HepG2 (cell line): ENCODE measurements around the gene GREM1. TPM values are rescaled to one million over a fixed set of nuclear protein-coding genes. Genes with fewer than 3 reads are reported as not detected.
A peak's percentile ranks its signal among the peaks of the same experiment; 100 is the strongest.

Source experiments
- ATAC-seq: fragments of 200-7000 bp; cut with Tn5 transposase; 3 replicates; pipeline ENCODE4 v1.9.1; 2020; ENCODE audit warnings: mild to moderate bottlenecking, moderate library complexity
- BruUV-seq: library from RNA; stranded (reverse); fragments of 400-500 nt; replicated peaks from 2 replicates; lab custom pipeline; 2021; lab: Mats Ljungman, UMichigan
- CTCF ChIA-PET: fragments of 300-600 bp; formaldehyde crosslinking; extraction: SDS; loops from one replicate; lab custom pipeline; 2021; ENCODE audit warnings: low total read pairs, inconsistent platforms, low intra/inter-chr PET ratio; lab: Yijun Ruan, JAX
- POLR2A ChIA-PET: fragments of 350-600 bp; sonication (Branson Sonifier 250); formaldehyde crosslinking; loops from one replicate; lab custom pipeline; 2020; ENCODE audit warnings: antibody characterized with exemption, inconsistent platforms; lab: Yijun Ruan, JAX
- DNase-seq: peaks from one replicate; pipeline ENCODE4 v3.0.0-alpha.2; 2015; ENCODE audit warnings: low spot score
- FAIRE-seq: peaks from 3 replicates; lab custom pipeline; 2011; peaks lifted over from hg19 to GRCh38; lab: Jason Lieb, UNC
- H2AFZ ChIP-seq: one replicate; pipeline ENCODE4 v1.6.1; 2011; ENCODE audit warnings: low read length, inconsistent platforms
- H3K27ac ChIP-seq: fragments of 300-600 bp; 3 replicates; pipeline ENCODE4 v1.8.0; 2011; ENCODE audit warnings: mixed run types, mild to moderate bottlenecking, mixed read lengths, low read length, inconsistent platforms; ENCODE audit not compliant: insufficient read depth; ENCODE audit errors: extremely low read length
- H3K27me3 ChIP-seq, 2 experiments: fragments of 200-600 bp in 1 of 2; 2 replicates in 1 of 2; 3 replicates in 1 of 2; pipeline versions ENCODE4 v1.6.0 to v1.8.0; 2011; ENCODE audit warnings: low read length in 2 of 2, mild to moderate bottlenecking in 2 of 2, moderate library complexity in 2 of 2, inconsistent platforms in 1 of 2; ENCODE audit not compliant: insufficient read depth in 2 of 2, control insufficient read depth in 1 of 2
- H3K36me3 ChIP-seq, 2 experiments: fragments of 200-600 bp in 1 of 2; replicated peaks in 1 of 2; 2 replicates in 1 of 2; 3 replicates in 1 of 2; pipeline versions ENCODE4 v1.5.1 to v1.8.0; 2011; ENCODE audit warnings: low read length in 2 of 2, inconsistent platforms in 1 of 2; ENCODE audit not compliant: insufficient read depth in 2 of 2, control insufficient read depth in 1 of 2
- H3K4me1 ChIP-seq: 2 replicates; pipeline ENCODE4 v1.5.1; 2012; ENCODE audit warnings: low read length, inconsistent platforms; ENCODE audit not compliant: insufficient read depth
- H3K4me2 ChIP-seq: 2 replicates; pipeline ENCODE4 v1.6.0; 2011; ENCODE audit warnings: low read depth, low read length, inconsistent platforms
- H3K4me3 ChIP-seq, 3 experiments: fragments of 200-600 bp in 1 of 3; sonication (generic), shearing (Covaris generic) in 1 of 3; replicated peaks in 1 of 3; 2 replicates each; pipeline ENCODE4 v1.5.1; 2011 to 2016; ENCODE audit warnings: low read length in 3 of 3, inconsistent platforms in 2 of 3, low read depth in 2 of 3, mild to moderate bottlenecking in 2 of 3, control low read depth in 1 of 3, mixed read lengths in 1 of 3; ENCODE audit not compliant: insufficient read depth in 1 of 3
- H3K79me2 ChIP-seq: one replicate; pipeline ENCODE4 v1.6.1; 2011; ENCODE audit warnings: low read length, inconsistent platforms; ENCODE audit not compliant: insufficient read depth
- H3K9ac ChIP-seq: 2 replicates; pipeline ENCODE4 v1.6.0; 2011; ENCODE audit warnings: mild to moderate bottlenecking, low read depth, low read length, inconsistent platforms; ENCODE audit not compliant: insufficient read depth
- H3K9me3 ChIP-seq: 2 replicates; pipeline ENCODE4 v1.5.1; 2012; ENCODE audit warnings: mild to moderate bottlenecking, low read length
- H4K20me1 ChIP-seq: 2 replicates; pipeline ENCODE4 v1.6.0; 2011; ENCODE audit warnings: inconsistent platforms, mild to moderate bottlenecking, low read length, moderate library complexity; ENCODE audit not compliant: insufficient read depth
- GABPA ChIP-seq, 2 experiments: IDR thresholded peaks; 2 replicates each; pipeline ENCODE4 v1.6.1; 2011 to 2016; ENCODE audit warnings: low read depth in 2 of 2, low read length in 1 of 2, missing biosample characterization in 1 of 2, missing genetic modification characterization in 1 of 2
- IKZF1 ChIP-seq: fragments of 450-650 bp; IDR thresholded peaks from 2 replicates; pipeline ENCODE4 v1.7.1; 2016
- ISL2 ChIP-seq: sonication (generic); formaldehyde crosslinking; IDR thresholded peaks from 2 replicates; pipeline ENCODE4 v1.5.0; 2020; ENCODE audit warnings: missing genetic modification reagents
- JUND ChIP-seq: sonication (generic); formaldehyde crosslinking; IDR thresholded peaks from 2 replicates; pipeline ENCODE4 v1.8.0; 2022; ENCODE audit warnings: mild to moderate bottlenecking, missing genetic modification reagents
- KAT2B ChIP-seq: fragments of 150-350 bp; IDR thresholded peaks from 2 replicates; pipeline ENCODE4 v1.6.1; 2014; ENCODE audit warnings: low read depth, low read length, borderline replicate concordance
- KAT8 ChIP-seq: IDR thresholded peaks from 2 replicates; pipeline ENCODE4 v1.6.1; 2016; ENCODE audit warnings: missing genetic modification reagents, missing compliant biosample characterization
- MIXL1 ChIP-seq: IDR thresholded peaks from 2 replicates; pipeline ENCODE4 v1.6.1; 2016
- NFATC3 ChIP-seq: sonication (generic); formaldehyde crosslinking; IDR thresholded peaks from 2 replicates; pipeline ENCODE4 v1.5.1; 2020; ENCODE audit warnings: mild to moderate bottlenecking, missing genetic modification reagents
- NFE2L2 ChIP-seq: fragments of 150-350 bp; IDR thresholded peaks from 2 replicates; pipeline ENCODE4 v1.6.1; 2014; ENCODE audit warnings: low read length
- SMARCE1 ChIP-seq: fragments of 450-650 bp; IDR thresholded peaks from 2 replicates; pipeline ENCODE4 v1.6.1; 2017; ENCODE audit warnings: borderline replicate concordance
- SNRNP70 ChIP-seq: fragments of 200-400 bp; formaldehyde crosslinking; IDR thresholded peaks from 2 replicates; pipeline ENCODE4 v1.6.1; 2017; ENCODE audit warnings: mild to moderate bottlenecking, low read depth, low read length, moderate library complexity
- THYN1 ChIP-seq: sonication (generic); formaldehyde crosslinking; IDR thresholded peaks from 2 replicates; pipeline ENCODE4 v1.8.1; 2023; ENCODE audit warnings: low read depth, mild to moderate bottlenecking, moderate library complexity, missing genetic modification reagents, borderline replicate concordance
- ZBTB38 ChIP-seq: sonication (generic); formaldehyde crosslinking; IDR thresholded peaks from 2 replicates; pipeline ENCODE4 v1.5.1; 2020; ENCODE audit warnings: mild to moderate bottlenecking, missing genetic modification reagents
- ZNF282 ChIP-seq: fragments of 450-650 bp; IDR thresholded peaks from 2 replicates; pipeline ENCODE4 v1.6.1; 2018; ENCODE audit not compliant: partially characterized antibody
- ZNF567 ChIP-seq: sonication (generic); formaldehyde crosslinking; IDR thresholded peaks from 2 replicates; pipeline ENCODE4 v1.8.1; 2023; ENCODE audit warnings: mild to moderate bottlenecking, missing genetic modification reagents, borderline replicate concordance
- ZNF644 ChIP-seq: IDR thresholded peaks from 2 replicates; pipeline ENCODE4 v1.6.1; 2016; ENCODE audit warnings: low read depth
- WGBS: methylation state at CpG from one replicate; pipeline ENCODE4 v1.1.6; 2017; ENCODE audit warnings: low lambda C conversion rate; 5-methylcytosine and 5-hydroxymethylcytosine counted together
- in situ Hi-C: cut with HindIII; loops from 2 replicates; pipeline ENCODE4 v1.10.0; 2017; ENCODE audit warnings: low pct_unique_long_range_greater_than_20kb; ENCODE audit not compliant: extremely low pct_ligation_motif_present
- intact Hi-C: fragments of 100-400 bp; cut with micrococcal nuclease; formaldehyde crosslinking; loops from one replicate; pipeline ENCODE4 v1.10.0; 2022; ENCODE audit not compliant: unreplicated experiment
- polyA plus RNA-seq, 8 experiments: library from polyadenylated mRNA; depleted of rRNA in 3 of 8; stranded (reverse) in 7 of 8; unstranded in 1 of 8; fragments of >200 nt; fragmentation: Illumina TruSeq in 4 of 8; extraction: Trizol in 4 of 8; gene quantifications; 2 replicates each; pipeline versions ENCODE4 v1.2.1 to v1.2.3, GENCODE V29; 2011 to 2016; ENCODE audit warnings: low read depth in 4 of 8, missing spikeins in 1 of 8, mixed read lengths in 1 of 8; ENCODE audit not compliant: insufficient read depth in 1 of 8
- total RNA-seq, 5 experiments: library from RNA; depleted of rRNA; stranded (reverse); fragments of >200 nt; fragmentation: Illumina TruSeq; extraction: Trizol; gene quantifications; 2 replicates each; pipeline ENCODE4 v1.2.3, GENCODE V29; 2016; ENCODE audit warnings: low read depth in 1 of 5
- TF ChIP-seq, protein P1 (sequence below): sonication (generic); formaldehyde crosslinking; IDR thresholded peaks from 2 replicates; pipeline ENCODE4 v1.4.0; 2020; ENCODE audit warnings: missing genetic modification reagents
- TF ChIP-seq, protein P2 (sequence below): sonication (generic); formaldehyde crosslinking; IDR thresholded peaks from 2 replicates; pipeline ENCODE4 v1.4.0; 2020; ENCODE audit warnings: missing genetic modification reagents
- TF ChIP-seq, protein P3 (sequence below): sonication (generic); formaldehyde crosslinking; IDR thresholded peaks from 2 replicates; pipeline ENCODE4 v1.5.0; 2020; ENCODE audit warnings: mild to moderate bottlenecking, missing genetic modification reagents, borderline replicate concordance

Gene GREM1
- total and polyA plus RNA-seq, 2 of the 13 experiments (the other 11 are each of a cell fraction or from before 2014, with no cell fraction given): 0.02 to 0.08 TPM

DNA sequence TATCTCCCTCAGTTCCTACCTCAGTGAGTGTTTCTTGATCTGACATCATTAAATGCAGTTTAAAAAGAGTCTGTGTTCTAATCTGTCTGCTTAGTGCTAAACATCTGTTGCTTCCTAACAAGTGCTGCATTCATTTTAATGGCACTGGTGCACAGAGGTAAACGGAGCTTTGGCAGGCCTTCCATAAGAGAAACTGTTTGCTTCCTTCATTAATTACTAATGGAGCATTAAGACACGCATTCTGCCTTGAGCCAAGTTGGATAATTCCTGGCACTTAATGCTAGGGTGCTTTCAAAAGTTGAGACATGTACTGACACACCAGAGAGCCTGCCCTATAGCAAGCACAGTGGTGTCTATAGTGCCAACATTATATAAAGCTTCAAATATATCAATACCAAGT is 41.6 kb upstream of the GREM1 start (continued):
- no peak for TF ChIP-seq JUND

DNA sequence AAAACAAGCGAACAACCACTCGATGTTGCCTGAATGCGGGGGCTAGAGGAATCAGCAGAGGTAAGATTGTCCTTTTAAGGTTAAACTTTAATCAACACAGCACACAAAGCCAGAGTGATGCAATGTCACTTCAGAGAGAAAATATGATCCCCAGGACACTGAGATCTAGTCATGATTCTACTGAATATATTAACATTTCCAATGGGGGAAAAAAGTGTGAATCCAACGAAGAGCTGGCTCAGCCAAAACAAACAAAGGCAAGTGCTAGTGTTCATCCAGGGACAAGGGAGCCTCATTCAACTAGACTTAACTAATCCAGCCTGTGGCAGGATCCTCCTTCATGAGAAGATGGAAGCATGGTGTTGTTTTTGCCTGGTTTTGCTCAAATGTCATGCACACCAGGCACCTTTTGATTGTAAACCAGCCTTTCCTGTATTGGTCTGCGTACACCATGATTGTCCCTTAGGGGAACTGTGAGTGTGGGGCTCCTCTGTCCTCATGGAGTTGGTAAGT is 40.5 kb upstream of the GREM1 start:
- peak; percentile 97 for ATAC-seq
- Histone ChIP-seq H3K79me2 (no peaks in the 10 kb centered on the region), H3K9ac (peak overlapping the region; percentile 59), H3K4me2 (peak overlapping the region; percentile 76), H3K9me3 (no peaks in the 10 kb centered on the region), H3K4me1 (peaks cover 45% of the 10 kb centered on the region), H3K4me3 (peak overlapping the region; percentile 17 to 27 (median 26); a peak in 4 of 6 replicates), H3K36me3 (no peaks in the 10 kb centered on the region), H2AFZ (peak overlapping the region; percentile 88), H3K27ac (peak overlapping the region; percentile 66), H3K27me3 (no peaks in the 10 kb centered on the region), H4K20me1 (no peaks in the 10 kb centered on the region)
- 2% methylated on average over 5 of the region's 5 CpGs for WGBS
- intact Hi-C loops: loop anchor here (5.0 kb wide), 1 partner anchor 40 kb away; the partner anchor contains the start of gene GREM1
- DNase-seq: peak; percentile 96
- no TSS peak for BruUV-seq
- peak; percentile 78 for FAIRE-seq
- CTCF ChIA-PET: no interaction called here
- in situ Hi-C loops: no loop called here
- POLR2A ChIA-PET: interaction anchor here (1.0 to 2.2 kb wide), 3 partner anchors 11 to 32 kb away, joined by 4 to 7 read pairs (median 5); no protein-coding TSS in a partner anchor
- TF ChIP-seq SMARCE1: no peak
- no peak for TF ChIP-seq SNRNP70
- TF ChIP-seq, protein P1, sequence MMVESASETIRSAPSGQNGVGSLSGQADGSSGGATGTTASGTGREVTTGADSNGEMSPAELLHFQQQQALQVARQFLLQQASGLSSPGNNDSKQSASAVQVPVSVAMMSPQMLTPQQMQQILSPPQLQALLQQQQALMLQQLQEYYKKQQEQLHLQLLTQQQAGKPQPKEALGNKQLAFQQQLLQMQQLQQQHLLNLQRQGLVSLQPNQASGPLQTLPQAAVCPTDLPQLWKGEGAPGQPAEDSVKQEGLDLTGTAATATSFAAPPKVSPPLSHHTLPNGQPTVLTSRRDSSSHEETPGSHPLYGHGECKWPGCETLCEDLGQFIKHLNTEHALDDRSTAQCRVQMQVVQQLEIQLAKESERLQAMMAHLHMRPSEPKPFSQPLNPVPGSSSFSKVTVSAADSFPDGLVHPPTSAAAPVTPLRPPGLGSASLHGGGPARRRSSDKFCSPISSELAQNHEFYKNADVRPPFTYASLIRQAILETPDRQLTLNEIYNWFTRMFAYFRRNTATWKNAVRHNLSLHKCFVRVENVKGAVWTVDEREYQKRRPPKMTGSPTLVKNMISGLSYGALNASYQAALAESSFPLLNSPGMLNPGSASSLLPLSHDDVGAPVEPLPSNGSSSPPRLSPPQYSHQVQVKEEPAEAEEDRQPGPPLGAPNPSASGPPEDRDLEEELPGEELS (CRISPR knock-in tag): peak; percentile 89
- peak; percentile 42; the same call in 1 of the 2 replicates for TF ChIP-seq KAT8 (CRISPR knock-in tag)
- TF ChIP-seq NFE2L2: no peak
- peak; percentile 74 for TF ChIP-seq ZNF644 (CRISPR knock-in tag)
- TF ChIP-seq KAT2B: no peak
- no peak for TF ChIP-seq ZNF567 (CRISPR knock-in tag)
- no peak for TF ChIP-seq THYN1 (CRISPR knock-in tag)
- TF ChIP-seq MIXL1 (CRISPR knock-in tag): peak; percentile 49; the same call in 1 of the 2 replicates
- TF ChIP-seq GABPA (IDR thresholded peaks at IDR 0.05; ENCODE audit: low read depth, low read length): no peak
- no peak for TF ChIP-seq GABPA (CRISPR knock-in tag; IDR thresholded peaks at IDR 0.05; ENCODE audit: low read depth)
- TF ChIP-seq, protein P2, sequence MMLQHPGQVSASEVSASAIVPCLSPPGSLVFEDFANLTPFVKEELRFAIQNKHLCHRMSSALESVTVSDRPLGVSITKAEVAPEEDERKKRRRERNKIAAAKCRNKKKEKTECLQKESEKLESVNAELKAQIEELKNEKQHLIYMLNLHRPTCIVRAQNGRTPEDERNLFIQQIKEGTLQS: peak; percentile 85
- peak; percentile 79 for TF ChIP-seq ISL2 (CRISPR knock-in tag)
- TF ChIP-seq, protein P3, sequence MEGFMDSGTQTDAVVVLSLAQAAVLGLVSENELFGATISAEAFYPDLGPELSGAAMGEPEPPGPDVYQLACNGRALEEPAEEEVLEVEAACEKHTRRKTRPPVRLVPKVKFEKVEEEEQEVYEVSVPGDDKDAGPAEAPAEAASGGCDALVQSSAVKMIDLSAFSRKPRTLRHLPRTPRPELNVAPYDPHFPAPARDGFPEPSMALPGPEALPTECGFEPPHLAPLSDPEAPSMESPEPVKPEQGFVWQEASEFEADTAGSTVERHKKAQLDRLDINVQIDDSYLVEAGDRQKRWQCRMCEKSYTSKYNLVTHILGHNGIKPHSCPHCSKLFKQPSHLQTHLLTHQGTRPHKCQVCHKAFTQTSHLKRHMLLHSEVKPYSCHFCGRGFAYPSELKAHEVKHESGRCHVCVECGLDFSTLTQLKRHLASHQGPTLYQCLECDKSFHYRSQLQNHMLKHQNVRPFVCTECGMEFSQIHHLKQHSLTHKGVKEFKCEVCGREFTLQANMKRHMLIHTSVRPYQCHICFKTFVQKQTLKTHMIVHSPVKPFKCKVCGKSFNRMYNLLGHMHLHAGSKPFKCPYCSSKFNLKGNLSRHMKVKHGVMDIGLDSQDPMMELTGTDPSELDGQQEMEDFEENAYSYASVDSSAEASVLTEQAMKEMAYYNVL (CRISPR knock-in tag): no peak
- TF ChIP-seq ZNF282: no peak
- no peak for TF ChIP-seq ZBTB38 (CRISPR knock-in tag)
- no peak for TF ChIP-seq IKZF1
- no peak for TF ChIP-seq NFATC3
